T47D (cell line): ENCODE measurements around the gene CRTC3.

Source experiments
- DNase-seq, 2 experiments: peaks; one replicate each; pipeline versions ENCODE4 v3.0.0 to v3.0.0-alpha.2; 2011 to 2012; ENCODE audit warnings: low read depth in 1 of 2, low spot score in 1 of 2
- JUND ChIP-seq: IDR thresholded peaks from 2 replicates; pipeline ENCODE4 v1.6.1; 2012; ENCODE audit warnings: low read depth
- in situ Hi-C: cut with HindIII; loops from 2 replicates; pipeline ENCODE4 v1.10.0; 2016; ENCODE audit warnings: low sequenced_read_pairs, low pct_unique_long_range_greater_than_20kb

Gene CRTC3

GRCh38 chr15:90609242-90610180 lies 79.8 kb downstream of the CRTC3 start:
- in situ Hi-C loops: no loop called here
- no peak for DNase-seq
- no peak for TF ChIP-seq JUND

DNA sequence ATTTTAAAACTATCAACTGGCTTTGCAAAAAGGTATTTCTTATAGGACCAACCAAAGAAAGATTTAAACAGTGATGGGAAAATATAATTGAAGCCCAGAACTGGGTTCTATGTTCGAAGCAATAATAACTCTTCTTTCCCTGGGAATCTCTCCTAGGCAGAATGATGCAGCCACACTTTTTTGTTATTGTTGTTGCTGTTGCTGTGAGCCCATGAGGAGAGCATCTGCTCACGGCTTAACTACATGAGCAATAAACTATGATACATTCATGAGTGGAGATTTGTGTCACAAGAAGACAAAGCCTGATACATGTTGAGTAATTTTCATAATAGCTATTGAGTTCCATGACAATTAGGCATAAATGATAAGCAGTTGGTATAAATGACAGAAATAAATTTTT lies 80.5 kb downstream of the CRTC3 start:
- no peak for DNase-seq
- in situ Hi-C loops: no loop called here

DNA sequence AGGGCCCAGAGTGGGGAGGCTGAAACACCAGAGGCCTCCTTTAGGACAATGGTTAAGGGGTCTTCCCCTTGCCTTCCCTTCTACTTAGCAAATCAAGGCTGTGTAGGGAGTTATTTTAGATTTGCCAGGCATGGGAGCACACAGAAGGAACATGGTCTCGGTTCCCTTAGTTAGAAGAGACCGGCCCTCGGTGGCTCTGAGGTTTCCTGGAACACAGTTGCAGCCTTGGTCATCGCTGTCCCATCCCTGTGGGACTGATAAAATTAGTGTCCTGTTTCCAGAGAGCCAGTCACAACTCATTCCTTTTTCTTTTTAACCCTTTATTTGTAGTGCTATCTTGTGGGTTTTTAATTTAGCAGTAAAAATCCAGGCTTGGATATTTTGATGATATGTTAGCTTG lies 81.4 kb downstream of the CRTC3 start:
- in situ Hi-C loops: no loop called here
- no peak for TF ChIP-seq JUND
- no peak for DNase-seq

More for the DNA sequence above, 80.5 kb downstream of the CRTC3 start:
- no peak for TF ChIP-seq JUND

DNA sequence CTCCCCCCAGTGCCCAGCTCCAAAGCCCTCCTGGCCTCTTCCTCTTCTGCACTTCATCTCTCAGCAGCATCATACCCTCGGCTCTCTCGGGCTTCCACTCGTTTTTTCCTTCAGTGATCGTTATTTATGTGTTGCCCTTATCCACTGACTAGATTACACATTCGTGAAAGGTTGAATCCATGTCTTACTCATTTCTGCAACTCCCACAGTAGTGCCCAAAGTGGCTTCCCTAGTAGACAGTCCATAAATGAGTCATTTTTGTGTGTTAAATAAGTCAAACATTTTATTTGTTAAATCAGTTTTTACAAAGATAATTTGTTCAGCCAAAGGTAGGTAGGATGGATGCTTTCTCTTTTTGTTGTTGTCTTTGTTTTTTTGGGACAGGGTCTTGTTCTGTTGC lies 87.4 kb downstream of the CRTC3 start:
- no peak for DNase-seq
- in situ Hi-C loops: no loop called here
- TF ChIP-seq JUND: no peak

GRCh38 chr15:90617668-90618097 lies 88.0 kb downstream of the CRTC3 start:
- no peak for DNase-seq
- no peak for TF ChIP-seq JUND
- in situ Hi-C loops: no loop called here

- in situ Hi-C loops: no loop called here
- no peak for TF ChIP-seq JUND
- DNase-seq: no peak
Observed at GRCh38 chr15:90618330-90619125, 88.8 kb downstream of the CRTC3 start.

DNA sequence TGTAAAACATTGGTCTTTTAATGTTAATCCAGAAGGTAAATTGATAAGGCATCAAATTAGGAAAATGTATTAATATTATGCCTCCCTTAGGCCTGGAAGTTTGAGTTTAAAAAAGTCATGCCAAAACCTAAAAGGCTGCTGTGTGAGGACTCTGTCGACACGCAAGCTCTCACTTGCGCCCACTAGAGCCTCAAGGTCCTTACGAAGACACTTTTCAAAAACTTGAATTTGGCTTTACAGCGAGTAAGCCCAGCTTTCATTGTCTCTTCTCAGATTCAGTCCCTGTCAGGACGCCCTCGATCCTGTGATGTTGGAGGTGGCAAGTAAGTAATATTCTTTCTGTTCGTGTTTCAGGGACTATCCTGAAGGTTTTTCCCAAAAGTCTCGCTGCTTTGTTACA lies 89.7 kb downstream of the CRTC3 start:
- no peak for DNase-seq
- in situ Hi-C loops: no loop called here
- no peak for TF ChIP-seq JUND

DNA sequence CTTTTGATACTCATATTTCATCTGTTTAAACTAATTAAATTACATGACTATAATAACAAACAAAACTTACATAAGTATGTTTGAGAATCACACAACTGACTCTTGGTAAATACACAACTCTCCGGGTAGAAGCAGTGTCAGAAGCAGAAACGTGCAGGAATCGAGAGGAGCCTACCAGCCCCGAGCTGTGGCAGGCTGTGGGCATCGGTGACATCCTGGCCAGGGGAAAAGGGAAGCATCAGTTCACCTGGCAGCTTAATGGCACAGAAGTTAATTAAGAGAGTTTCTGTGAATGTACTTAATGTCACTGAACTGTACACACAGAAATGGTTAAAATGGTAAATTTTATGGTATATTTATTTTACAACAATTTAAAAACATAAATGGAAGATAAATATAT lies 90.2 kb downstream of the CRTC3 start:
- no peak for DNase-seq
- in situ Hi-C loops: no loop called here
- no peak for TF ChIP-seq JUND

DNA sequence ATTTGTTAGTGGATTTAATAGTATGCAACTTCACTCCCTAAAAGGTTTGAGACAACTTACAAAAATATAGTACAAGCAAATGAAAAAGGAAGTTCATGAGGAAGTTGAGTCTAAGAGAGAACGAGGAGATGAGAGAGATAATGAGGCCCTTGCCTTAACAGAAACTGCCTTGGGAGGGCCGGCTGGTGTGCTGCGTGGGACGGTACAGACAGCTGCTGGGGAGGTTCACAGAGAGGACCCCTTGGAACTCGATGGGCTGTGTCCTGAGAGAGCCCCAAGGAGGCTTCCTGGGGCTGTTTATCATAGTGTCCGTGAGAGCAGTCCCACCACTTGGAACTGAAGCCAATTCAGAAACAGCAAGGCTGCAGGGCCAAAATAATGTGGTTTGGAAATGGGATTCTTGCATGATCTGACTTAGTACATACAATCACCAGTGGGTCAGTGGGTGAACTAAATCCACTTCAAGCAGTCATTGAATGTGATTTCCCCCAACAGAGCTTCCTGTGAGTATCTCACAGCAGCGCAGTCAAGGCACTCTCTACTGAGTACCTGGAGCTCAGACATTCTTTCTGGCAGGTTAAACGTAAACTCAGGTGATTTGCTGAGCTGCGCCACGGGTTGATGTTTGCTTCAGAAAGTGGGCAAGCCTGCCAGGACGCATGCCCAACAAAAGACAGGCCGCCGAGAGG lies 90.8 kb downstream of the CRTC3 start:
- TF ChIP-seq JUND: no peak
- in situ Hi-C loops: no loop called here
- DNase-seq: no peak

GRCh38 chr15:90623854-90624253 lies 94.1 kb downstream of the CRTC3 start:
- in situ Hi-C loops: no loop called here
- no peak for TF ChIP-seq JUND
- no peak for DNase-seq

GRCh38 chr15:90624278-90624981 lies 94.7 kb downstream of the CRTC3 start:
- in situ Hi-C loops: no loop called here
- no peak for TF ChIP-seq JUND
- DNase-seq: no peak

- in situ Hi-C loops: no loop called here
- DNase-seq: no peak
- no peak for TF ChIP-seq JUND
Observed at GRCh38 chr15:90625037-90625436, 95.3 kb downstream of the CRTC3 start.
